Liver (tissue), 3 donors: Measurements from ENCODE around the gene ANK3.
A peak's percentile ranks its signal among the peaks of the same experiment; 100 is the strongest.

Experiments
- CTCF ChIP-seq: fragments of 150-350 bp; IDR thresholded peaks from 2 replicates; pipeline ENCODE4 v1.5.1; 2017; ENCODE audit warnings: improper control_type of control experiment, low read depth, low read length; ENCODE audit not compliant: missing input control
- EGR1 ChIP-seq, 2 donors: IDR thresholded peaks; 2 replicates each; pipeline ENCODE4 v1.6.1; 2016 to 2018; ENCODE audit warnings: antibody characterized with exemption in 2 of 2, low read depth in 2 of 2
- GABPA ChIP-seq, 2 donors: IDR thresholded peaks in 1 of 2; conservative IDR thresholded peaks in 1 of 2; 2 replicates each; pipeline ENCODE4 v1.6.1; 2016; ENCODE audit warnings: antibody characterized with exemption in 2 of 2, mild to moderate bottlenecking in 1 of 2, moderate library complexity in 1 of 2
- JUND ChIP-seq, 2 donors: IDR thresholded peaks; 2 replicates each; pipeline ENCODE4 v1.6.1; 2016; ENCODE audit warnings: antibody characterized with exemption in 2 of 2
- MAX ChIP-seq: IDR thresholded peaks from 2 replicates; pipeline ENCODE4 v1.6.1; 2016; ENCODE audit warnings: antibody characterized with exemption
- NR2F2 ChIP-seq: IDR thresholded peaks from 2 replicates; pipeline ENCODE4 v1.6.1; 2016; ENCODE audit warnings: antibody characterized with exemption
- RAD21 ChIP-seq, 2 donors: IDR thresholded peaks; 2 replicates each; pipeline ENCODE4 v1.6.1; 2016; ENCODE audit warnings: antibody characterized with exemption in 2 of 2, mild to moderate bottlenecking in 2 of 2
- RXRA ChIP-seq, 2 donors: IDR thresholded peaks; 2 replicates each; pipeline ENCODE4 v1.6.1; 2017 to 2018; ENCODE audit warnings: antibody characterized with exemption in 2 of 2, mild to moderate bottlenecking in 1 of 2
- SP1 ChIP-seq: IDR thresholded peaks from 2 replicates; pipeline ENCODE4 v1.6.1; 2018; ENCODE audit warnings: antibody characterized with exemption, mild to moderate bottlenecking
- TAF1 ChIP-seq: conservative IDR thresholded peaks from 2 replicates; pipeline ENCODE4 v1.6.1; 2016; ENCODE audit warnings: antibody characterized with exemption, mild to moderate bottlenecking
- YY1 ChIP-seq: IDR thresholded peaks from 2 replicates; pipeline ENCODE4 v1.6.1; 2016; ENCODE audit warnings: antibody characterized with exemption, mild to moderate bottlenecking
- TF ChIP-seq, protein P1 (sequence below): IDR thresholded peaks from 2 replicates; pipeline ENCODE4 v1.6.1; 2016; ENCODE audit warnings: antibody characterized with exemption, mild to moderate bottlenecking
- donor health status: healthy.
- donor health status: healthy.

- TF ChIP-seq CTCF (no peak), RAD21 (IDR thresholded peaks at IDR 0.05) (no peak), RXRA (IDR thresholded peaks at IDR 0.05) (peak in 1 of 2 donors; percentile 20), JUND (IDR thresholded peaks at IDR 0.05) (no peak), SP1 (peak; percentile 51), EGR1 (IDR thresholded peaks at IDR 0.05; ENCODE audit: low read depth in 2 of 2) (no peak), NR2F2 (no peak), YY1 (no peak), TAF1 (no peak), MAX (no peak), GABPA (IDR thresholded peaks at IDR 0.05 in 1 of 2, conservative IDR thresholded peaks at IDR 0.05 in 1 of 2) (no peak)
- TF ChIP-seq, protein P1, sequence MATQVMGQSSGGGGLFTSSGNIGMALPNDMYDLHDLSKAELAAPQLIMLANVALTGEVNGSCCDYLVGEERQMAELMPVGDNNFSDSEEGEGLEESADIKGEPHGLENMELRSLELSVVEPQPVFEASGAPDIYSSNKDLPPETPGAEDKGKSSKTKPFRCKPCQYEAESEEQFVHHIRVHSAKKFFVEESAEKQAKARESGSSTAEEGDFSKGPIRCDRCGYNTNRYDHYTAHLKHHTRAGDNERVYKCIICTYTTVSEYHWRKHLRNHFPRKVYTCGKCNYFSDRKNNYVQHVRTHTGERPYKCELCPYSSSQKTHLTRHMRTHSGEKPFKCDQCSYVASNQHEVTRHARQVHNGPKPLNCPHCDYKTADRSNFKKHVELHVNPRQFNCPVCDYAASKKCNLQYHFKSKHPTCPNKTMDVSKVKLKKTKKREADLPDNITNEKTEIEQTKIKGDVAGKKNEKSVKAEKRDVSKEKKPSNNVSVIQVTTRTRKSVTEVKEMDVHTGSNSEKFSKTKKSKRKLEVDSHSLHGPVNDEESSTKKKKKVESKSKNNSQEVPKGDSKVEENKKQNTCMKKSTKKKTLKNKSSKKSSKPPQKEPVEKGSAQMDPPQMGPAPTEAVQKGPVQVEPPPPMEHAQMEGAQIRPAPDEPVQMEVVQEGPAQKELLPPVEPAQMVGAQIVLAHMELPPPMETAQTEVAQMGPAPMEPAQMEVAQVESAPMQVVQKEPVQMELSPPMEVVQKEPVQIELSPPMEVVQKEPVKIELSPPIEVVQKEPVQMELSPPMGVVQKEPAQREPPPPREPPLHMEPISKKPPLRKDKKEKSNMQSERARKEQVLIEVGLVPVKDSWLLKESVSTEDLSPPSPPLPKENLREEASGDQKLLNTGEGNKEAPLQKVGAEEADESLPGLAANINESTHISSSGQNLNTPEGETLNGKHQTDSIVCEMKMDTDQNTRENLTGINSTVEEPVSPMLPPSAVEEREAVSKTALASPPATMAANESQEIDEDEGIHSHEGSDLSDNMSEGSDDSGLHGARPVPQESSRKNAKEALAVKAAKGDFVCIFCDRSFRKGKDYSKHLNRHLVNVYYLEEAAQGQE = no peak
Measured at GRCh38 chr10:60403168-60403873, 13.6 kb upstream of the ANK3 start.
